HS-5 (cell line): ENCODE data around the gene CDH20.

Source experiments
- DNase-seq: peaks from one replicate; pipeline ENCODE4 v3.0.0-alpha.2; 2012; ENCODE audit warnings: low read depth

Gene CDH20

GRCh38 chr18:61578846-61579245 is 245.6 kb downstream of the CDH20 start:
- DNase-seq = no peak

DNA sequence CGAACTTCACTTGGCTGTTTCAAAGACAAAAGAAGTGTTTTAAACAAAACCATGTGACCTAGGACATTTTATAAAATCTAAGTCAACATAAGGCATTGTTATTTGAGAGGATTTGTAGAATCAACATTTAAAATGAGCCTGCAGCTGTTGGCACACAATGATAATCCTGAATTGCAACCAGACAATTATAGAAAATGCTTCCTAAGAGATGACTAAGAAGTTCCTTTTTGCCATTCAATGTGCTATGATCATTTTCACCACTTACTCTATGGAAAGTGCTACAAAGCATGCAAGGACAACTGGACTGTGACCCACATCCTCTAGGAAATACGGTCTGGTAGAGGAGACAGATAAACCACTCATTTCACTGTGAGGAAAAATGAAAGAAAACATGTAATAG is 246.4 kb downstream of the CDH20 start:
- DNase-seq = no peak

- DNase-seq = no peak
Observed at GRCh38 chr18:61580046-61580445, 246.8 kb downstream of the CDH20 start.

- no peak for DNase-seq
Observed at GRCh38 chr18:61581578-61582201, 248.5 kb downstream of the CDH20 start.

- no peak for DNase-seq
Observed at GRCh38 chr18:61582202-61582710, 249.0 kb downstream of the CDH20 start.

DNA sequence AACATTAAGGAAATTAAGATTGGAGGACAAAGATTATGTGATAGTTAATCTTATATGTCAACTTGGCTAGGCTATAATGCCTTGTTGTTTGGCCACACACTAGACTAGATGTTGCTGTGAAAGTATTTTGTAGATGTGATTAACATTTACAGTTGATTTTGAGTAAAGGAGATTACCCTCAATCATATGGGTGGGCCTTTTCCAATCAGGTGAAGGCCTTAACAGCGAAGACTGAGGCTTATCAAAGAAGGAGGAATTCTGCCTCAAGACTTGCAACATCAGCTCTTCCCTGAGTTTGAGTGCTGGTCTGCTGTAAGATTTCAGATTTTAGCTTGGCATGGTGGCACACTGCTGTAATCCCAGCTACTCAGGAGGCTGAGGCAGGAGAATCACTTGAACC is 250.3 kb downstream of the CDH20 start:
- no peak for DNase-seq

DNA sequence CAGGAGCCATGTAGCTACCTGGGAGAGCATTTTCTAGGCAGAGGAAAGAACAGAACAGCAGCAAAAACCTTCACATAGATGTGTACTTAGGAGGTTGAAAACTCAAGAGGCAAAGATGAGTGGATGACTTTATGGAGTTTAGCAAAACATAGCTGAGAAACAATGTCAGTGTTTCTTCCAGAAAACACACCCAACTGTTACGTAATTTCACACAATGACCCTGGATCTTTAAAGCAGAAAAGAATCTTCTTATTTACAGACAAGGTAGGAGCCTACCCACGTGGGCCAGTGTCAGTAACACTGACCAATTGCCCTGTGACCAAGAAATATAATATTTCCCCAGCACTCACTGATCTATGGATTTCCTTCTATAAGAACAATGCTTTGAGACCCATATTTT is 254.6 kb downstream of the CDH20 start:
- no peak for DNase-seq

DNA sequence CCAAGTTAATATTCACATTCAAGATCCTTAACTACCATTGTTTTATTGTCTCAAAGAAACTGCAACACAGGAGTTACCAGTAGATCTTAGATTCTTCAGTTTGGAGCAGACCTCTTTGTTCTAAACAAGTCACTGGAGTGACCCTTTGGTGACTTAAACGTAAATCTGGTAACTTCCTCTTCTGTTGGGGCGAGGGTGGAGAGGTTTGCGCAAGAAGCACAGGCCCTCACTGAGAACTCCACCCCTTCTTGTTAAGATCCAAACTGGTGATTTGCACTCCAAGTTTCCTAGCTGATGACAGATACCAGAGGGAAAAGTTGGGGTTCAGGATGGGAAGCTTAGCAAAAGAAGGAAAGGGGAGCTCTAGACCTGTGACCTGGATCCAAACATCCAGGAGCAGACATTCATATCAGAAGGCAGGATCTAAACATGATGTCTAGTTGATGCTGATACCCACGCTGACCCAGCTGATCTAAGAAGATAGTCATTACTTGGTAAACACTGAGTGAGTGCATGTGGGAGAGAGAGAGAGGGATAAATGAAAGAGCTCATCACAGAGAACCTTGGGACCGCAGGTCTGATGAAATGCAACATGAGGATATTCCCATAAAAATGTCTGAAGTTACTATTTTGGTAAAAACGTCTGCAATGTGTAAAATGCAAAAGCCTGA is 256.0 kb downstream of the CDH20 start:
- DNase-seq = no peak

- no peak for DNase-seq
Observed at GRCh38 chr18:61589724-61590065, 256.5 kb downstream of the CDH20 start.

DNA sequence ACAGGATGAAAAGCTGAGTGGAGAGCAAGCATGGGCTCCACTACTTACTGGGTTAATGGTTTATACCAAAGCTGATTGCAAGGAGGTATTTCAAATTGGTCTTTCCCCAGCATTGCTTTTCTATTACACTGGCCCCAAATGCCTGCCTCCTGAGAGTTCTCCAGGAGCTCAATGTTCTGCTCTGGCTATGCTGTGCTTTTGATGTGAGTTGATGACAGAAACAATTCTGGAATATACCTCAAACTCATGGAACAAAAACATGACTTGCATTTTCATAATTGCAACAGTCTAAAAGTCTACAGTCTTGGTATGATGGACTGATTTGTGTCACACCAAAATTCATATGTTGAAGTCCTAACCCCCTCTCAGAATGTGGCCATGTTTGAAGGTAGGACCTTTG is 258.0 kb downstream of the CDH20 start:
- no peak for DNase-seq

DNA sequence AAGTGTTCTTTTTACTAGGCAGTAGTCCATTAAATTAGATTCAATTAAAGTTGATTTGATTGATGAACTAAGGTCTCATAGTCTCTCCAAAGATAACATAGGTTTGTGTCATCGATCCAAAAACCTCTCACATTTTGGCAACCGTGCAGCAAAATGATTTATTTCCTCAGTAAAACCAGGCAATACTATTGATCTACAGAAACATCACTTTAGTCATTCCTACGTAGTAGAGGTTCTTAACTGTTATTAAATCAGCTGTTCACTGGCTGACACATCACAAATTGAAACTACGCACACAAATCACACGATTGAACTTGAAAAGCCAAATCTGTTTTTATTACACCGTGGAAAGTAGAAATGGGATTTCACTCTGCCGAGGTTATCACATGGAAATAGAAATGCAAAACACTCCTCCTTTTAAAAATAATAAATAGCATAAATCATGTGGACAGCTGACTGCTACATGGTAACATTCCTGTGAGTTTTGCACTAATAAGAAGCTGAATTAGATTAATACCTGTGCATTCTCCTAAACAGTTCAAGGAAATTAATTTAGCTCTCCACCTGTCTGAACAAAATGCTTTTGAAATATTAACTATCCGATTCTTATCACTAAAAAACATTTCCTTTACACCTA is 262.5 kb downstream of the CDH20 start:
- DNase-seq = no peak

- no peak for DNase-seq
Observed at GRCh38 chr18:61596296-61596695, 263.1 kb downstream of the CDH20 start.

DNA sequence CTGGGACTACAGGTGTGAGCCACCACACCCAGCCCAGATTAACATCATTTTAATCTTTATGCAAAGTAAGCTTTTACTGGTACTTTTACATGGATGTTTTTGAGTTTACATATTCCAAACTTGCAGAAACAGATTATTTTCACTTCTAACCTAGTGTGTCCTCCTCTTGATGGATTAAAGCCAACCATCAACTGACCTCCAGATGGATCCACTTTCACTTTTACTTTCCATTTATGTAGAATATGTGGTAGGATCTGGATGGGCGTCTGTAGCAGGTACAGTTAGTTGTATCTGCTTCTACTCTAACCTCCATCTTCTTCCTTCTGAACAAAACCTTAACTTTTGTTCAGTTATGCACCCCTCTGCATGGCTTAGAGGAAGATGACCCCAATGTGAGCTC is 264.1 kb downstream of the CDH20 start:
- no peak for DNase-seq

GRCh38 chr18:61600422-61600821 is 267.2 kb downstream of the CDH20 start:
- DNase-seq = no peak

DNA sequence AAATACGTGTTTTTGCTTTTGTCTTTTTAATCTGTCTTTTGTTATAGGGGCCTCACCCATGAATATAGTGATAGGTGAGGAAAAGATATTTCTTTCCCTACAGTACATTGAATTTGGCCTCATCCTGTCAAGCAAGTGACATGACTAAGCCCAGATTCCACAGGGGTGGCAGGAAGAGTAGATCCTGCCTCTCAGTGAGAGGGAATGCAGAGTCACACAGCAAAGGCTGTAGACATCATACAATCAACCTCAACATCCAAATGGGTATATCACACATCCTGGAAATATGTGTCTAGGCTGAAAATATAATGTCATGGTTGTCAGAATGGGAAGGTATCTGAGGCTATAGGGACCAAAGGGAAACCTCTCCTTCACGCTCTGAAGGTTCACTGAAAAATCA is 269.6 kb downstream of the CDH20 start:
- no peak for DNase-seq
